Measurements from ENCODE around the gene CCDC24.

CCDC24 gene

GRCh38 chr1:44027320-44027719 lies 35.9 kb downstream of the CCDC24 start:
- H2AK5ac ChIP-seq (ENCODE audit: low read length), result no peak overlapping the region
- H3K27ac ChIP-seq (ENCODE audit: low read depth, low read length), result no peak overlapping the region
- no peak overlapping the region for H3K4me2 ChIP-seq (ENCODE audit: low read length)
- no peak overlapping the region for H3K4ac ChIP-seq (ENCODE audit: low read depth, low read length)
- no peaks in the 10 kb centered on the region for H3K27me3 ChIP-seq (ENCODE audit: insufficient read depth, low read length, poor library complexity)
- no peak overlapping the region for H3K56ac ChIP-seq (ENCODE audit: low read length)
- H3K79me2 ChIP-seq (ENCODE audit: control insufficient read depth, insufficient read depth, low read length), result peaks cover 5% of the 10 kb centered on the region
- no peak overlapping the region for H3K18ac ChIP-seq (ENCODE audit: low read length)
- H4K5ac ChIP-seq (ENCODE audit: low read length), result no peak overlapping the region
- H2BK15ac ChIP-seq (replicated peaks; ENCODE audit: low read depth), result no peak overlapping the region
- no CpG with 5 or more reads among the region's 3 CpGs for WGBS (ENCODE audit: extremely low coverage, insufficient coverage, low lambda C conversion rate)
- no peak overlapping the region for H3K4me3 ChIP-seq (ENCODE audit: low read length)
- H3K4me1 ChIP-seq (ENCODE audit: control insufficient read depth, low read depth, low read length), result peaks cover 9% of the 10 kb centered on the region
- H3K9ac ChIP-seq (ENCODE audit: low read length), result no peak overlapping the region
- H3K23ac ChIP-seq (ENCODE audit: low read length), result no peak overlapping the region
- H2BK120ac ChIP-seq (ENCODE audit: low read depth, low read length), result no peak overlapping the region
- H3K36me3 ChIP-seq (ENCODE audit: control insufficient read depth, insufficient read depth, low read length), result no peaks in the 10 kb centered on the region
- no peak for DNase-seq
- peaks cover 16% of the 10 kb centered on the region for H3K79me1 ChIP-seq (ENCODE audit: low read length)
- no peak overlapping the region for H4K8ac ChIP-seq (ENCODE audit: low read depth, low read length)
- H2BK5ac ChIP-seq (ENCODE audit: low read length), result no peak overlapping the region

GRCh38 chr1:44029260-44029910 lies 38.0 kb downstream of the CCDC24 start:
- peaks cover 5% of the 10 kb centered on the region for H3K79me2 ChIP-seq (ENCODE audit: control insufficient read depth, insufficient read depth, low read length)
- DNase-seq, result no peak
- H3K4me3 ChIP-seq (ENCODE audit: low read length), result peak overlapping the region; percentile 52
- peaks cover 16% of the 10 kb centered on the region for H3K79me1 ChIP-seq (ENCODE audit: low read length)
- H3K18ac ChIP-seq (ENCODE audit: low read length), result no peak overlapping the region
- WGBS (ENCODE audit: extremely low coverage, insufficient coverage, low lambda C conversion rate), result no CpG with 5 or more reads among the region's 17 CpGs
- no peak overlapping the region for H3K23ac ChIP-seq (ENCODE audit: low read length)
- H4K8ac ChIP-seq (ENCODE audit: low read depth, low read length), result no peak overlapping the region
- peak overlapping the region; percentile 84 for H3K9ac ChIP-seq (ENCODE audit: low read length)
- H3K4ac ChIP-seq (ENCODE audit: low read depth, low read length), result no peak overlapping the region
- no peak overlapping the region for H2BK5ac ChIP-seq (ENCODE audit: low read length)
- H4K5ac ChIP-seq (ENCODE audit: low read length), result no peak overlapping the region
- H3K36me3 ChIP-seq (ENCODE audit: control insufficient read depth, insufficient read depth, low read length), result no peaks in the 10 kb centered on the region
- peak overlapping the region; percentile 79 for H3K4me2 ChIP-seq (ENCODE audit: low read length)
- H3K27me3 ChIP-seq (ENCODE audit: insufficient read depth, low read length, poor library complexity), result no peaks in the 10 kb centered on the region
- peak overlapping the region; percentile 86 for H3K56ac ChIP-seq (ENCODE audit: low read length)
- peak overlapping the region; percentile 94 for H3K27ac ChIP-seq (ENCODE audit: low read depth, low read length)
- no peak overlapping the region for H2BK120ac ChIP-seq (ENCODE audit: low read depth, low read length)
- H3K4me1 ChIP-seq (ENCODE audit: control insufficient read depth, low read depth, low read length), result peaks cover 9% of the 10 kb centered on the region
- no peak overlapping the region for H2BK15ac ChIP-seq (replicated peaks; ENCODE audit: low read depth)
- no peak overlapping the region for H2AK5ac ChIP-seq (ENCODE audit: low read length)

- Histone ChIP-seq H3K23ac (ENCODE audit: low read length) (peak overlapping the region; percentile 94), H3K27ac (ENCODE audit: low read depth, low read length) (peak overlapping the region; percentile 95), H3K9ac (ENCODE audit: low read length) (peak overlapping the region; percentile 97), H2BK15ac (replicated peaks; ENCODE audit: low read depth) (no peak overlapping the region), H3K79me1 (ENCODE audit: low read length) (peaks cover 14% of the 10 kb centered on the region), H2AK5ac (ENCODE audit: low read length) (no peak overlapping the region), H3K4me2 (ENCODE audit: low read length) (peak overlapping the region; percentile 79), H2BK120ac (ENCODE audit: low read depth, low read length) (no peak overlapping the region), H3K4ac (ENCODE audit: low read depth, low read length) (peak overlapping the region; percentile 93), H3K56ac (ENCODE audit: low read length) (peak overlapping the region; percentile 99), H3K4me3 (ENCODE audit: low read length) (peak overlapping the region; percentile 88), H3K79me2 (ENCODE audit: control insufficient read depth, insufficient read depth, low read length) (peaks cover 5% of the 10 kb centered on the region), H3K4me1 (ENCODE audit: control insufficient read depth, low read depth, low read length) (peaks cover 9% of the 10 kb centered on the region), H3K18ac (ENCODE audit: low read length) (peak overlapping the region; percentile 78), H2BK5ac (ENCODE audit: low read length) (peak overlapping the region; percentile 67), H3K36me3 (ENCODE audit: control insufficient read depth, insufficient read depth, low read length) (no peaks in the 10 kb centered on the region), H4K8ac (ENCODE audit: low read depth, low read length) (no peak overlapping the region), H4K5ac (ENCODE audit: low read length) (no peak overlapping the region), H3K27me3 (ENCODE audit: insufficient read depth, low read length, poor library complexity) (no peaks in the 10 kb centered on the region)
- peak; percentile 95 for DNase-seq
- WGBS (ENCODE audit: extremely low coverage, insufficient coverage, low lambda C conversion rate), result no CpG with 5 or more reads among the region's 75 CpGs
These were observed 38.7 kb downstream of the CCDC24 start for GRCh38 chr1:44029911-44030604.

- no CpG with 5 or more reads among the region's 66 CpGs for WGBS (ENCODE audit: extremely low coverage, insufficient coverage, low lambda C conversion rate)
- Histone ChIP-seq H2AK5ac (ENCODE audit: low read length) (no peak overlapping the region), H3K79me1 (ENCODE audit: low read length) (peaks cover 14% of the 10 kb centered on the region), H4K5ac (ENCODE audit: low read length) (no peak overlapping the region), H2BK5ac (ENCODE audit: low read length) (peak overlapping the region; percentile 67), H3K36me3 (ENCODE audit: control insufficient read depth, insufficient read depth, low read length) (no peaks in the 10 kb centered on the region), H3K4me2 (ENCODE audit: low read length) (peak overlapping the region; percentile 78), H3K4me3 (ENCODE audit: low read length) (peak overlapping the region; percentile 88), H3K4ac (ENCODE audit: low read depth, low read length) (peak overlapping the region; percentile 93), H3K23ac (ENCODE audit: low read length) (peak overlapping the region; percentile 94), H2BK120ac (ENCODE audit: low read depth, low read length) (peak overlapping the region; percentile 33), H3K56ac (ENCODE audit: low read length) (peak overlapping the region; percentile 99), H3K79me2 (ENCODE audit: control insufficient read depth, insufficient read depth, low read length) (peaks cover 5% of the 10 kb centered on the region), H3K27ac (ENCODE audit: low read depth, low read length) (peak overlapping the region; percentile 95), H3K9ac (ENCODE audit: low read length) (peak overlapping the region; percentile 97), H3K27me3 (ENCODE audit: insufficient read depth, low read length, poor library complexity) (no peaks in the 10 kb centered on the region), H2BK15ac (replicated peaks; ENCODE audit: low read depth) (no peak overlapping the region), H4K8ac (ENCODE audit: low read depth, low read length) (no peak overlapping the region), H3K4me1 (ENCODE audit: control insufficient read depth, low read depth, low read length) (peaks cover 9% of the 10 kb centered on the region), H3K18ac (ENCODE audit: low read length) (peak overlapping the region; percentile 78)
- DNase-seq, result peak; percentile 83
These were observed 39.3 kb downstream of the CCDC24 start for GRCh38 chr1:44030605-44031251.

- H3K4ac ChIP-seq (ENCODE audit: low read depth, low read length), result peak within 1 kb of the TSS; percentile 93
- H4K5ac ChIP-seq (ENCODE audit: low read length), result peak within 1 kb of the TSS; percentile 97
- peak within 1 kb of the TSS; percentile 88 for H3K4me3 ChIP-seq (ENCODE audit: low read length)
- H3K56ac ChIP-seq (ENCODE audit: low read length), result peak within 1 kb of the TSS; percentile 99
- H3K4me1 ChIP-seq (ENCODE audit: control insufficient read depth, low read depth, low read length), result peaks cover 12% of the 10 kb centered on the region
- H3K36me3 ChIP-seq (ENCODE audit: control insufficient read depth, insufficient read depth, low read length), result no peaks in the 10 kb centered on the region
- DNase-seq, result peak; percentile 88
- peak within 1 kb of the TSS; percentile 94 for H3K23ac ChIP-seq (ENCODE audit: low read length)
- peaks cover 5% of the 10 kb centered on the region for H3K79me2 ChIP-seq (ENCODE audit: control insufficient read depth, insufficient read depth, low read length)
- H2AK5ac ChIP-seq (ENCODE audit: low read length), result peak within 1 kb of the TSS; percentile 97
- peaks cover 14% of the 10 kb centered on the region for H3K79me1 ChIP-seq (ENCODE audit: low read length)
- H3K18ac ChIP-seq (ENCODE audit: low read length), result peak within 1 kb of the TSS; percentile 78
- H4K8ac ChIP-seq (ENCODE audit: low read depth, low read length), result no peak within 1 kb of the TSS
- WGBS (ENCODE audit: extremely low coverage, insufficient coverage, low lambda C conversion rate), result no CpG with 5 or more reads among the region's 40 CpGs
- H3K27me3 ChIP-seq (ENCODE audit: insufficient read depth, low read length, poor library complexity), result no peaks in the 10 kb centered on the region
- peak within 1 kb of the TSS; percentile 78 for H3K4me2 ChIP-seq (ENCODE audit: low read length)
- H2BK5ac ChIP-seq (ENCODE audit: low read length), result peak within 1 kb of the TSS; percentile 89
- no peak within 1 kb of the TSS for H2BK15ac ChIP-seq (replicated peaks; ENCODE audit: low read depth)
- peak within 1 kb of the TSS; percentile 95 for H3K27ac ChIP-seq (ENCODE audit: low read depth, low read length)
- peak within 1 kb of the TSS; percentile 33 for H2BK120ac ChIP-seq (ENCODE audit: low read depth, low read length)
- peak within 1 kb of the TSS; percentile 97 for H3K9ac ChIP-seq (ENCODE audit: low read length)
These were observed 40.1 kb downstream of the CCDC24 start, which contains the start of gene SLC6A9 for GRCh38 chr1:44031252-44032169. Gene SLC6A9 (minus strand): TSS chr1:44031462. CDS start chr1:44024277, 7,185 bp downstream.

Measured in mesendoderm (in vitro differentiated cells).